ENCODE measurements around the gene LRMDA. TPM values are rescaled to one million over a fixed set of nuclear protein-coding genes. Genes with fewer than 3 reads are reported as not detected.
"Not testable (repeated sequence)": the region's sequence is repeated elsewhere in the genome, so short reads cannot be mapped to it uniquely, and the experiment has no call there.

The LRMDA gene
- total RNA-seq, 1 experiment from 2014 or later, result 20.3 TPM

DNA sequence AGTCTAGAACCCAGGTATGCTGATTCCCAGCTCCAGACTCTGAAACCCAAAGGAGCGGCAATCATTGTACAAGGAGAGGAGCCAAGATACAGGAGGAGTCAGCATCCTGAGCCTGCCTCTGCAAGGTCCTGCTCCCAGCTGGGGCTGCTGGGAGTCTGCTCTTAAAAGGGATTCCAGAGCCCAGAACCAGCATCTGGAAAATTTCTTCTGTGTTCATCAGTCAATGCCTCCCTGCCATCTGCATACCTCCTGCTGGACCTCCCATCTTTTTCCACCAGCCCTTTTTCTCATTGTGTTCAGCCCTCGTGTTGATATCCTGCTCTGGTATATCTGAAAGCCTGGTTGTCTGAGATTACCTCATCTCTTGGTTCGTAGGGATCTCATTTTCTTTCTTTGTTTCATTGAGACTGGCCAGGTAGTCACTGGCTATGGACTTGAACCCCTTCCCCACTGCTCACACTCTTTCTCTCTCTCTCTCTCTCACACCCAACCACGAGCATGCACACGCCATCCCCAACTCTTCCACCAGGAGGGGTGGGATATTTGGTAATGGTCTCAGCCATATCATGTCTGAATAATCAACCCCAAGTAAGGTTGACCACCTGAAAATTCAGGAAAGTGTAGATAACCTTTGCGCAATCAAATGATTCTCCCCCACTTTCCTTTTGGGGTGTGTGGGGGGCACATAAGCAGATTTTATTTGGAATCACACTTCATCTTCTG lies 608.8 kb downstream of the LRMDA start:
- in situ Hi-C loops (cut with HindIII; ENCODE audit: low pct_unique_long_range_greater_than_20kb, low sequenced_read_pairs), result no loop called here
- DNase-seq (ENCODE audit: low read depth), result no peak

DNA sequence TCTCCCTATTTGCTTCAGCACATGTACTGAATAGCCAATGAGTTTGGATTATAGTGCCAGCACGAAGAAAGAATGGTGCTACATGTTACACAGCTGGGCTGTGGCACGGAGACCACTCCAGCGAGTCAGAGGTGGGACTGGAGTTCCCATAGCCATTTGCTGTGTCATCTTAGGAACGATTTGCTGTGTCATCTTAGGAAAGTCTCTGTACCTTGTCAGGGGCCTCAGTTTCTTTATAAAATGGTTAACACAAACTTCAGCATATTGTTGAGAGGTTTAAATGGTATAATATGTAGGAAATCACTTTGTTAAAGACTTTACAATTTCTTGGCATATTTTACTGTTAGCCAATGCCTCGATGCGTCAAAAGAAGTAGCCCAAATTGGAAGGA lies 609.4 kb downstream of the LRMDA start:
- in situ Hi-C loops (cut with HindIII; ENCODE audit: low pct_unique_long_range_greater_than_20kb, low sequenced_read_pairs), result no loop called here

GRCh38 chr10:76041551-76041950 lies 610.1 kb downstream of the LRMDA start:
- in situ Hi-C loops (cut with HindIII; ENCODE audit: low pct_unique_long_range_greater_than_20kb, low sequenced_read_pairs), result no loop called here
- no peak for DNase-seq (ENCODE audit: low read depth)

More for the DNA sequence above, 609.4 kb downstream of the LRMDA start:
- no peak for DNase-seq (ENCODE audit: low read depth)

- in situ Hi-C loops (cut with HindIII; ENCODE audit: low pct_unique_long_range_greater_than_20kb, low sequenced_read_pairs), result no loop called here
- no peak for DNase-seq (ENCODE audit: low read depth)
Observed at GRCh38 chr10:76043261-76043660, 611.8 kb downstream of the LRMDA start.

GRCh38 chr10:76044751-76045150 lies 613.3 kb downstream of the LRMDA start:
- DNase-seq (ENCODE audit: low read depth), result no peak
- in situ Hi-C loops (cut with HindIII; ENCODE audit: low pct_unique_long_range_greater_than_20kb, low sequenced_read_pairs), result no loop called here

DNA sequence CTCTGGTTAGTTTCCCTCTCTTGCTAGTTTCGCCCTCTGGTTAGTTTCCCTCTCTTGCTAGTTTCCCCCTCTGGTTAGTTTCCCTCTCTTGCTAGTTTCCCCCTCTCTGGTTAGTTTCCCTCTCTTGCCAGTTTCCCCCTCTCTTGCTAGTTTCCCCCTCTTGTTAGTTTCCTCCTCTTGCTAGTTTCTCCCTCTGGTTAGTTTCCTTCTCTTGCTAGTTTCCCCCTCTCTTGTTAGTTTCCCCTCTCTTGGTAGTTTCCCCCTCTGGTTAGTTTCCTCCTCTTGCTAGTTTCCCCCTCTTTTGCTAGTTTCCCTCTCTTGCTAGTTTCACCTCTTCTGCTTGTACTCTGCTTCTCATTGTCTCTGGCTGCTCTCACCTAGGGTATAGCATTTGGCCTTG lies 613.8 kb downstream of the LRMDA start:
- in situ Hi-C loops (cut with HindIII; ENCODE audit: low pct_unique_long_range_greater_than_20kb, low sequenced_read_pairs), result no loop called here
- no peak for DNase-seq (ENCODE audit: low read depth)

DNA sequence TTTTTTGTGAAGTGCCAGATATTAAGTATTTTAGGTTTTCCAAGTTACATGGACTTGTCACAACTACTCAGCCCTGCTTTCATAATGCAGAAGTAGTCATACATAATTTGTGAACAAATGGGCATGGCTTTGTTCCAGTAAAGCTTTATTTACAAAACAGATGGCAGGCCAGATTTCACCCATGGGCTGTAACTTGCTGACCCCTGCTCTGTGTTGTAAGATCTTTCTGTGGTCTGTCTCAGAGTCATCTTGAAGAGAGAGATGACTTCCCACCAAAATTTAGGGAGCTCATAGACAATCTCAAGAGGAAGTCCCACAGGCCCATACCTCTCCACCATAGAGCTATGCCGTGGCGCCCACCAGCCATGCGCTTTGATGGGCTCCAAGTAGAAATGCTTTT lies 616.1 kb downstream of the LRMDA start:
- in situ Hi-C loops (cut with HindIII; ENCODE audit: low pct_unique_long_range_greater_than_20kb, low sequenced_read_pairs), result no loop called here
- DNase-seq (ENCODE audit: low read depth), result no peak

- DNase-seq (ENCODE audit: low read depth), result peak; percentile 37
- in situ Hi-C loops (cut with HindIII; ENCODE audit: low pct_unique_long_range_greater_than_20kb, low sequenced_read_pairs), result no loop called here
Observed at GRCh38 chr10:76049581-76050290, 618.3 kb downstream of the LRMDA start.

DNA sequence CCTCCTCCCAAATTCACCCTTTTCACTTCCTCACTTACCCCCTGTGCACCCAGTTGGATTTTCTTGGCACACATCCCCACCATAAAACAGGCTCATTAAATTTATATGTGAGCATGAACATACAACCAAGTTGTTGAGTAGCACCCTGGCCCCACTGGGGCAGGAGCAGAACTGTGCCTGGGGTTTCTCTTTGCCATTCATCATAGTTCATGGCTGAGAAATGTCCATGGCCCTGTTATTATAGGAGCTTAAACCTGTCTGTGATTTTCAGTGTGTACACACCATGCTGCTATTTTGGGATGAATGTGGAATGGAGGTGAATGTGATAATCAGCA lies 618.8 kb downstream of the LRMDA start:
- DNase-seq (ENCODE audit: low read depth), result no peak
- in situ Hi-C loops (cut with HindIII; ENCODE audit: low pct_unique_long_range_greater_than_20kb, low sequenced_read_pairs), result no loop called here

GRCh38 chr10:76051007-76051936 lies 619.8 kb downstream of the LRMDA start:
- in situ Hi-C loops (cut with HindIII; ENCODE audit: low pct_unique_long_range_greater_than_20kb, low sequenced_read_pairs), result no loop called here
- no peak for DNase-seq (ENCODE audit: low read depth)

DNA sequence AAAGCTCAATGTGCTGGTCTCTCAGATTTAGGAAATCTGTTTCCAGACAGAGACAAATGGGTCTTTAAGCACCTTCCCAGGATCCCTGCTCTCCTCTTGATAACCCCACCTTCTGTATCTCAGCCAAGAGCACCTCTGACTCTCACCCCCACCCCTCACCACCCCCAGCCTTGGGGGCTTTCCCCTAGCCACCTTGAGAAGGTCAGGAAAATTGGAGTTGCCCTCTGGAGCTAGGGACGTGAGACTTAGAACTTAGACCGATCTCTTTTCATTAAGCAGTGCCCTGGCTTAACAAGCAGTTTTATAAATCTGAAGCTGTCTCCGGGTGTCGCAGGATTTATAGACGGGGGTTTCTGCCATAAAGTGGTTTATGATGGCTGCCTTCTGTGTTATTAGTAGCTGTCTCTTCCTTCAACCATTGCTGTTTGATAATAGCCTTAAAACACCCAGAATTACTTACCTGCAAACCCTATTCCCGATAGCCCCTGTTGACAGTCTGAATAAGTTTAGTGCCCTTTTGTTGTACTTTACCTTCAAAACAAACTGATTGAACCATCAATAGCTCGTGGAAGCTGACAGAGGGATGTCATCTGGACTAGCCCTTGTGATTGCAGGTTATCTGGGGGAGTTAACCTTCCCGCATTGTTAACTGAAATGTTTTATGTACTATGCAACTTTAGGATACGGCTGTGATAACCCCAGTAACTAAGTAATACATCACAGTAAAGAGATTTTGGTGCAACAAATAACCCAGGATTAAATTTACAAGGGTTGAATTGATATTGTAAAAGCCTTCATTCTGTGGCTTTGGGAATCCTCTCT lies 621.5 kb downstream of the LRMDA start:
- no peak for DNase-seq (ENCODE audit: low read depth)
- in situ Hi-C loops (cut with HindIII; ENCODE audit: low pct_unique_long_range_greater_than_20kb, low sequenced_read_pairs), result no loop called here

DNA sequence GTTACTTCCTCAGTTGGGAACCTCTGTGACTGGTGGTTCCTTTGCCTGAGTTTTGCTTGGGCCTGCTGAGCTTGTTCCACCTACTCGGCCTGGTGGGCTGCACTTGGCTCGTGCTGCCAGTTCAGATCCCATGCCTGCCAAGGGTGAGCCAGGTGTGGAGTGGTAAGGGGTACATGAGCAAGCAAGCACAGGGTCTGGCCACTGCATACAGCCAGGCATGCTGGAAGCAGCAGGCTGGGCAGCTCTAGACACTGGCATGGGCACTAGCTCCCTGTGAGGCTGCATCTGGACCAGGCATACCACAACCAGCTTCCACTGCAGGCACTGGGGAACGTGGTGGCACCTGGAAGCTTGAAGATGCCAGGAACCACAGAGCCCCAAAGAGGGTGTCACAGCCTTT lies 624.0 kb downstream of the LRMDA start:
- in situ Hi-C loops (cut with HindIII; ENCODE audit: low pct_unique_long_range_greater_than_20kb, low sequenced_read_pairs), result no loop called here
- DNase-seq (ENCODE audit: low read depth), result no peak

DNA sequence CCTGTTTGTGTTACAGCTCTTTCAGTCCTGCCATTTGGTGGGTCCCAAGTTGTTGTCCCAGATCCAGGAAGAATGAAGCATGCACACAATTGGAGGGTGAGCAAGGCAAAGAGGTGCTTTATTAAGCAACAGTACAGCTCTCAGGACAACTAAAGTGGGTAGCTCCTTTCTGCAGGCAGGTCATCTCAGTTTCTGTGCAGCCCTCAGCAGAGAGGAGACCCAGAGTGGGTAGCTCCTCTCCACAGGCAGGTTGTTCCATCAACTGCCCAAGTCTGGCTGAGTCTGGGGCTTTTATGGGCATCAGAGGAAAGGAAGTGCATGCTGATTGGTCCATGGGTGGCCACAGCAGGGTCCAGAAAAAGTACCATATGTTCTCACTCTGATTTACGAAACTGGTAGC lies 624.5 kb downstream of the LRMDA start:
- in situ Hi-C loops (cut with HindIII; ENCODE audit: low pct_unique_long_range_greater_than_20kb, low sequenced_read_pairs), result no loop called here

DNA sequence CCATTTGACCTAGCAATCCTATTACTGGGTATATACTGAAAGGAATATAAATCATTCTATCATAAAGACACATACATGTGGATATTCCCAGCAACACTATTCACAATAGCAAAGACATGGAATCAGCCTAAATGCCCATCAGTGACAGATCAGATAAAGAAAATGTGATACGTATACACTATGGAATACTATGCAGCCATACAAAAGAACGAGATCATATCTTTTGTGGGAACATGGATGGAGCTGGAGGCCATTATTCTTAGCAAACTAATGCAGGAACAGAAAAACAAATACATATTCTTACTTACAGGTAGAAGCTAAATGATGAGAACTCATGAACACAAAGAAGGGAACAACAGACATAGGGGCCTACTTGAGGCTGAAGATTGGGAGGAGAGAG lies 629.6 kb downstream of the LRMDA start:
- in situ Hi-C loops (cut with HindIII; ENCODE audit: low pct_unique_long_range_greater_than_20kb, low sequenced_read_pairs), result not testable (repeated sequence)

More for the DNA sequence above, 624.5 kb downstream of the LRMDA start:
- DNase-seq (ENCODE audit: low read depth), result no peak

DNA sequence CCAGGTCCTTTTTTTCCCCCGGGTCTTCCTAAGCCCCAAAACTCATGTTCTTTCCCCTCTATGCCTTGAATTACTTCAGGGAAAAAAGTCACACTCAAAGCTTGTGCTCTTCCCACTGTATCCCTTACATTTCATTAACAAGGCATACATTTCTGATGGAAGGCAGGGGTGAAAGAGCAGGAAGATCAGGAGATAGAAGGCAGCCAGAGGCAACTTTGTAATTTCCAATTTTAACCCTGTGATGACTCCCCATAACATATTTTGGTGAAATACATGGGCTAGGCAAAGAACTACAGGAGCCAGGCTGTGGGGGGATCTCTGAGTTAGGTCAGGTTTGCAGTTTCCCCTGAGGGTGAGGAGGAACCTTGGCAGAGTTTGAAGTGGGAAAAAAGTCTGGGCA lies 635.0 kb downstream of the LRMDA start:
- in situ Hi-C loops (cut with HindIII; ENCODE audit: low pct_unique_long_range_greater_than_20kb, low sequenced_read_pairs), result no loop called here
- DNase-seq (ENCODE audit: low read depth), result no peak

More for the DNA sequence above, 629.6 kb downstream of the LRMDA start:
- not testable (repeated sequence) for DNase-seq (ENCODE audit: low read depth)

DNA sequence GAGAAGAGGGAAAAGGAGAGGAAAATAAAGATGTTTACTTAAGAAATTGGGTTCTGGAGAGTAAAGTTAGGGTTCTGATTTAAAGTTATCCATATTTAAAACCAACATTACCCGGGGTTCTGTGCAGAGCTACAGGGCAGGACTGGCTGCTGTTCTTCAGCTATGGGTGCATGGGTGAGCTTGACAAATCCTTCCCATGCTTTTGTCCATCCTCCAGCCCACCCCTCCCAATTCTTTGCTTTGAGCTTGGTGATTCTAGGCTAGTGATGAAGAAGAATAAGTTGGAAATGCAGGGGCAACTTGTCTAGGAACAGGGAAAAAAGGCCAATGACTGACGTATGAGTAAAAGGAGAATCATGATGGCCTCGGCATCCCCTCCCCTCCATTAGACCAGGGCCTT lies 636.0 kb downstream of the LRMDA start:
- no peak for DNase-seq (ENCODE audit: low read depth)
- in situ Hi-C loops (cut with HindIII; ENCODE audit: low pct_unique_long_range_greater_than_20kb, low sequenced_read_pairs), result no loop called here

- no peak for DNase-seq (ENCODE audit: low read depth)
- in situ Hi-C loops (cut with HindIII; ENCODE audit: low pct_unique_long_range_greater_than_20kb, low sequenced_read_pairs), result no loop called here
Observed at GRCh38 chr10:76068856-76069255, 637.4 kb downstream of the LRMDA start.

GRCh38 chr10:76070916-76071315 lies 639.5 kb downstream of the LRMDA start:
- no peak for DNase-seq (ENCODE audit: low read depth)
- in situ Hi-C loops (cut with HindIII; ENCODE audit: low pct_unique_long_range_greater_than_20kb, low sequenced_read_pairs), result no loop called here
